Panc1 (cell line): Measurements from ENCODE around the gene DLGAP4.

Experiments
- CTCF ChIP-seq: fragments of 450-650 bp; IDR thresholded peaks from 2 replicates; pipeline ENCODE4 v1.5.1; 2017; ENCODE audit warnings: mild to moderate bottlenecking
- POLR2AphosphoS5 ChIP-seq: IDR thresholded peaks from 2 replicates; pipeline ENCODE4 v1.6.1; 2012; ENCODE audit warnings: mild to moderate bottlenecking, low read depth, low read length, moderate library complexity
- REST ChIP-seq, 2 experiments: IDR thresholded peaks; 2 replicates each; pipeline ENCODE4 v1.6.1; 2011 to 2012; ENCODE audit warnings: low read depth in 2 of 2, control low read depth in 1 of 2, low read length in 1 of 2, mild to moderate bottlenecking in 1 of 2, moderate library complexity in 1 of 2; ENCODE audit not compliant: insufficient read depth in 1 of 2
- SIN3A ChIP-seq: IDR thresholded peaks from 2 replicates; pipeline ENCODE4 v1.6.1; 2012; ENCODE audit warnings: low read depth, mild to moderate bottlenecking, low read length, moderate library complexity, borderline replicate concordance; ENCODE audit not compliant: insufficient read depth
- TCF7L2 ChIP-seq: IDR thresholded peaks from 2 replicates; pipeline ENCODE4 v1.6.1; 2011; ENCODE audit warnings: mild to moderate bottlenecking, low read depth, low read length, inconsistent platforms

- no peak for TF ChIP-seq CTCF
- no peak for TF ChIP-seq POLR2AphosphoS5
- no peak for TF ChIP-seq TCF7L2
- TF ChIP-seq SIN3A = no peak
- no peak for TF ChIP-seq REST (IDR thresholded peaks at IDR 0.05; ENCODE audit: insufficient read depth in 1 of 2, low read depth in 2 of 2, low read length in 1 of 2)
Measured at GRCh38 chr20:36447101-36447500, 141.0 kb downstream of the DLGAP4 start.
